Pancreas (tissue), 10 donors: Measurements from ENCODE around the gene B4GALT5. TPM values are rescaled to one million over a fixed set of nuclear protein-coding genes. Genes with fewer than 3 reads are reported as not detected.
A peak's percentile ranks its signal among the peaks of the same experiment; 100 is the strongest.

Experiments used
- ATAC-seq, 4 donors: fragments of 200-7000 bp; cut with Tn5 transposase; one replicate each; pipeline versions ENCODE4 v1.8.0 to v1.9.1; 2020; ENCODE audit warnings: mild to moderate bottlenecking in 4 of 4, moderate library complexity in 4 of 4
- DNase-seq, 6 donors: peaks; one replicate each; pipeline ENCODE4 v3.0.0-alpha.2; 2020
- FAIRE-seq: peaks from 2 replicates; lab custom pipeline; 2012; peaks lifted over from hg19 to GRCh38; lab: Jason Lieb, UNC
- H3K27ac ChIP-seq, 4 donors: fragments of 200-600 bp; sonication (generic); 1 replicate in 3 of 4; 2 replicates in 1 of 4; pipeline versions ENCODE4 v1.5.0 to v1.8.0; 2020
- H3K27me3 ChIP-seq, 4 donors: fragments of 200-600 bp; one replicate each; pipeline ENCODE4 v1.8.0; 2021
- H3K36me3 ChIP-seq, 3 donors: fragments of 200-600 bp; sonication (generic) in 1 of 3; one replicate each; pipeline versions ENCODE4 v1.5.0 to v1.8.0; 2020 to 2021
- H3K4me1 ChIP-seq, 3 donors: fragments of 200-600 bp; one replicate each; pipeline ENCODE4 v1.8.0; 2021
- H3K4me3 ChIP-seq, 4 donors: fragments of 200-600 bp; sonication (generic) in 2 of 4; one replicate each; pipeline versions ENCODE4 v1.5.0 to v1.8.0; 2020 to 2021
- H3K9me3 ChIP-seq, 4 donors: fragments of 200-600 bp; one replicate each; pipeline ENCODE4 v1.8.0; 2021
- WGBS, 2 donors: extraction: QIAGEN DNeasy Blood & Tissue Kit; methylation state at CpG; one replicate each; pipeline ENCODE4 v1.1.7; 2013; 5-methylcytosine and 5-hydroxymethylcytosine counted together
- intact Hi-C, 3 donors: fragments of 100-400 bp; cut with DNase I; formaldehyde crosslinking; loops; one replicate each; pipeline versions ENCODE4 v1.11.1 to v1.14.2; 2022
- polyA plus RNA-seq, 2 donors: library from polyadenylated mRNA; stranded (reverse); fragments of 200-250 nt; gene quantifications; one replicate each; pipeline ENCODE4 v1.2.3, GENCODE V29; 2013
- total RNA-seq, 6 donors: library from RNA; stranded (reverse); fragmentation: NEBNext Ultra II Directional in 4 of 6; extraction: Animal tissue kit (Norgen Biotek cat#: 25700) in 4 of 6; gene quantifications; one replicate each; pipeline versions ENCODE4 v1.2.1 to v1.2.4, GENCODE V29; 2021 to 2023
- TF ChIP-seq, protein P1 (sequence below), 4 donors: fragments of 200-600 bp; sonication (generic) in 3 of 4; IDR thresholded peaks; one replicate each; pipeline versions ENCODE4 v1.5.0 to v1.8.0; 2021; ENCODE audit warnings: antibody characterized with exemption in 4 of 4
- donor health status: healthy with polysubstance abuse.
- donor health status: DM: no; HTN: no; CAD: no; lungs with moderate emphysema.
- donor health status: DM: no; HTN: no; CAD: no.
- donor health status: control.
- donor health status: control.
- donor health status: Bipolar disorder and iron deficiency.
- donor health status: DM: yes; HTN: yes; CAD: no.
- donor health status: DM: no; HTN: no; CAD: no.
- donor health status: DM: no; HTN: no; CAD: no.
- donor health status: DM: yes; HTN: yes; CAD: no.

The B4GALT5 gene
- total and polyA plus RNA-seq, 8 donors, result 5.1 to 28.2 (median 8.8) TPM

GRCh38 chr20:49712646-49712995, 1.1 kb downstream of the B4GALT5 start:
- ATAC-seq, result peak in 2 of 4 donors; percentile 18 to 23
- WGBS, 2 donors, result 2 to 6% methylated on average over 6 of the region's 6 CpGs
- TF ChIP-seq, protein P1, sequence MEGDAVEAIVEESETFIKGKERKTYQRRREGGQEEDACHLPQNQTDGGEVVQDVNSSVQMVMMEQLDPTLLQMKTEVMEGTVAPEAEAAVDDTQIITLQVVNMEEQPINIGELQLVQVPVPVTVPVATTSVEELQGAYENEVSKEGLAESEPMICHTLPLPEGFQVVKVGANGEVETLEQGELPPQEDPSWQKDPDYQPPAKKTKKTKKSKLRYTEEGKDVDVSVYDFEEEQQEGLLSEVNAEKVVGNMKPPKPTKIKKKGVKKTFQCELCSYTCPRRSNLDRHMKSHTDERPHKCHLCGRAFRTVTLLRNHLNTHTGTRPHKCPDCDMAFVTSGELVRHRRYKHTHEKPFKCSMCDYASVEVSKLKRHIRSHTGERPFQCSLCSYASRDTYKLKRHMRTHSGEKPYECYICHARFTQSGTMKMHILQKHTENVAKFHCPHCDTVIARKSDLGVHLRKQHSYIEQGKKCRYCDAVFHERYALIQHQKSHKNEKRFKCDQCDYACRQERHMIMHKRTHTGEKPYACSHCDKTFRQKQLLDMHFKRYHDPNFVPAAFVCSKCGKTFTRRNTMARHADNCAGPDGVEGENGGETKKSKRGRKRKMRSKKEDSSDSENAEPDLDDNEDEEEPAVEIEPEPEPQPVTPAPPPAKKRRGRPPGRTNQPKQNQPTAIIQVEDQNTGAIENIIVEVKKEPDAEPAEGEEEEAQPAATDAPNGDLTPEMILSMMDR (IDR thresholded peaks at IDR 0.05), result no peak

GRCh38 chr20:49712118-49712517, 1.6 kb downstream of the B4GALT5 start:
- TF ChIP-seq, protein P1 (IDR thresholded peaks at IDR 0.05), result no peak
- WGBS, 2 donors, result 58 to 61% methylated on average over 4 of the region's 4 CpGs
- Histone ChIP-seq H3K9me3 (no peaks in the 10 kb centered on the region), H3K27me3 (no peaks in the 10 kb centered on the region), H3K4me3 (peak overlapping the region in 2 of 4 donors; percentile 86 to 90), H3K4me1 (peaks cover 11 to 28% (median 15%) of the 10 kb centered on the region in 3 donors), H3K36me3 (no peaks in the 10 kb centered on the region), H3K27ac (peak overlapping the region in 2 of 4 donors; percentile 93)
- DNase-seq, result no peak
- ATAC-seq, result peak in 1 of 4 donors; percentile 4
- no peak for FAIRE-seq
- intact Hi-C loops, result no loop called here

More at GRCh38 chr20:49712646-49712995, 1.1 kb downstream of the B4GALT5 start:
- Histone ChIP-seq H3K4me3 (peak overlapping the region; percentile 86 to 90 (median 88)), H3K27me3 (no peaks in the 10 kb centered on the region), H3K27ac (peak overlapping the region in 2 of 4 donors; percentile 93), H3K4me1 (peaks cover 11 to 27% (median 12%) of the 10 kb centered on the region in 3 donors), H3K9me3 (no peaks in the 10 kb centered on the region), H3K36me3 (no peaks in the 10 kb centered on the region)
- intact Hi-C loops, result no loop called here
- no peak for FAIRE-seq
- DNase-seq, result no peak

DNA sequence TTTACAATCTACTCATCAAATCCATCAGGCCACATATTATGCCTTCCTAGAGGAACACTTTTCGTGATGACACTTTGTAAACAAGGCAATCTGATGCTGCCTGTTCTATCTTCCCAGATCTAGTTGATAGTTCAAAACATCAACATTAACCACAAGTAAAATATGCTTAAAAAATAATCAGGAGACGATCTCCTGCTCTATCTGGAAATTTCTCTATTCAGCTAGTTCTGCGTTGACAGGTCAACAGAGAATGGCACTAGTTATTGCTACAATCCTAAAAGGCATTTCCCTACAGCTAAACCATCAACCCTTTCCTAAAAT, 2.1 kb downstream of the B4GALT5 start:
- Histone ChIP-seq H3K27ac (no peak overlapping the region), H3K36me3 (no peaks in the 10 kb centered on the region), H3K4me1 (peaks cover 13 to 33% (median 18%) of the 10 kb centered on the region in 3 donors), H3K27me3 (no peaks in the 10 kb centered on the region), H3K9me3 (no peaks in the 10 kb centered on the region), H3K4me3 (peak overlapping the region in 2 of 4 donors; percentile 86 to 90)
- TF ChIP-seq, protein P1 (IDR thresholded peaks at IDR 0.05), result no peak
- WGBS, 2 donors, result 42 to 53% methylated on average over 3 of the region's 3 CpGs
- ATAC-seq, result no peak
- DNase-seq, result no peak
- intact Hi-C loops, result no loop called here
- FAIRE-seq, result no peak

DNA sequence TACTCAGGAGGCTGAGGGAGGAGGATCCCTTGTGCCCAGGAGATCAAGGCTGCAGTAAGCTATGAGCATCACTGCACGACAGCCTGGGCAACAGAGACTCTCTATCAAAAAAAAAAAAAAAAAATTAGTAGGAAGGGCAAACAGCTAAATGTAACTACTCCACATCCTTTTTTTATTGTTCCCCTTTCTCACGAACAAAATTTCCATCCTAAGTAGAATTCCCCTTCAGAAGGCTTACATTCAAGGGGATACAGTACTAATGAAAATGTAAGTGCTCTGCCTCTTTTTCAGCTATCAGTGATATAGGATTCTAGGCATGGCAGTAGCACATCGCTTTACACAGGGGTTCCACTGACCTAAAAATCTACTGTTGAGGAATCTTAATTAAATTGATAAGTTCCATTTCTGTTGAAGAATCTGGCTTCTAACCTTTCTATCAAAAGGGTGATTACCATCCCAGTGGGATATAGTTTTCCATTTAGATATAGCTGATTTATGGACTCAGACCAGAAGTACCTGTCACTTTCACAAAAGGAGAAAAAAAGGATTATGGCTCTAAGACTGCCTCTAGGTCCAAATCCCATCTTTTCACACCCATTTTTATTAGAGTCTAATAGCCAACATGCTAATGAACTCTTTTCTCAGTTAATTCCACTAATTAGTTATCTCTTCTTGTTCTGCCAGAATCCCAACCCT, 2.6 kb downstream of the B4GALT5 start:
- Histone ChIP-seq H3K27ac (no peak overlapping the region), H3K9me3 (no peaks in the 10 kb centered on the region), H3K4me1 (peaks cover 17 to 33% (median 23%) of the 10 kb centered on the region in 3 donors), H3K27me3 (no peaks in the 10 kb centered on the region), H3K4me3 (peak overlapping the region in 2 of 4 donors; percentile 86 to 90), H3K36me3 (no peaks in the 10 kb centered on the region)
- TF ChIP-seq, protein P1 (IDR thresholded peaks at IDR 0.05), result no peak
- ATAC-seq, result no peak
- intact Hi-C loops, result no loop called here
- WGBS, 2 donors, result 30 to 72% methylated on average over 3 of the region's 3 CpGs
- no peak for FAIRE-seq
- no peak for DNase-seq

- WGBS, 2 donors, result 54 to 66% methylated on average over 3 of the region's 3 CpGs
Observed at GRCh38 chr20:49707118-49707517, 6.6 kb downstream of the B4GALT5 start.

More at GRCh38 chr20:49707118-49707517, 6.6 kb downstream of the B4GALT5 start:
- TF ChIP-seq, protein P1 (IDR thresholded peaks at IDR 0.05), result no peak
- H3K4me1 ChIP-seq, result peaks cover 17 to 36% (median 33%) of the 10 kb centered on the region in 3 donors
- FAIRE-seq (no peak), DNase-seq (no peak), ATAC-seq (no peak)
- intact Hi-C loops, result no loop called here
- H3K36me3 ChIP-seq, result no peaks in the 10 kb centered on the region
- no peaks in the 10 kb centered on the region for H3K9me3 ChIP-seq
- H3K27me3 ChIP-seq, result no peaks in the 10 kb centered on the region
- peak overlapping the region in 2 of 4 donors; percentile 32 to 62 for H3K27ac ChIP-seq
- H3K4me3 ChIP-seq, result no peak overlapping the region
